HG03025 (cell line): Measurements from ENCODE around the gene ABCB7.
A peak's percentile ranks its signal among the peaks of the same experiment; 100 is the strongest.
"Not testable (repeated sequence)": the region's sequence is repeated elsewhere in the genome, so short reads cannot be mapped to it uniquely, and the experiment has no call there.

Experiments
- ATAC-seq: cut with Tn5 transposase; IDR thresholded peaks from one replicate; pipeline ENCODE4 v1.9.1; 2021; ENCODE audit warnings: mild to moderate bottlenecking, moderate library complexity; ENCODE audit not compliant: unreplicated experiment, low FRiP score

The ABCB7 gene

GRCh38 chrX:75155827-75156525 is at the start of gene ABCB7:
TSS of gene ABCB7 (minus strand) at chrX:75156283. CDS start at chrX:75156272, 11 bp downstream.
- peak; percentile 80 for ATAC-seq

- not testable (repeated sequence) for ATAC-seq
Observed at GRCh38 chrX:75188415-75189206, 32.5 kb upstream of the ABCB7 start.

- ATAC-seq = no peak
Observed at GRCh38 chrX:75181721-75182120, 25.6 kb upstream of the ABCB7 start.

- not testable (repeated sequence) for ATAC-seq
Observed at GRCh38 chrX:75179536-75180293, 23.6 kb upstream of the ABCB7 start.

GRCh38 chrX:75172257-75172890 is 16.3 kb upstream of the ABCB7 start:
- ATAC-seq = not testable (repeated sequence)

GRCh38 chrX:75158054-75158453 is 2.0 kb upstream of the ABCB7 start:
- ATAC-seq = no peak

GRCh38 chrX:75156531-75156945 is 455 bp upstream of the ABCB7 start:
- ATAC-seq = no peak

GRCh38 chrX:75155447-75155826 is 646 bp downstream of the ABCB7 start:
- ATAC-seq = peak; percentile 12

- ATAC-seq = no peak
Observed at GRCh38 chrX:75154871-75155270, 1.2 kb downstream of the ABCB7 start.

GRCh38 chrX:75151827-75152592 is 4.1 kb downstream of the ABCB7 start:
- ATAC-seq = no peak

GRCh38 chrX:75149654-75150053 is 6.4 kb downstream of the ABCB7 start:
- ATAC-seq = no peak

GRCh38 chrX:75132672-75133071 is 23.4 kb downstream of the ABCB7 start:
- no peak for ATAC-seq

GRCh38 chrX:75131973-75132627 is 24.0 kb downstream of the ABCB7 start:
- no peak for ATAC-seq

- not testable (repeated sequence) for ATAC-seq
Observed at GRCh38 chrX:75129069-75129468, 27.0 kb downstream of the ABCB7 start.

- no peak for ATAC-seq
Observed at GRCh38 chrX:75118296-75118695, 37.8 kb downstream of the ABCB7 start.

- ATAC-seq = no peak
Observed at GRCh38 chrX:75115707-75116413, 40.2 kb downstream of the ABCB7 start.

- ATAC-seq = no peak
Observed at GRCh38 chrX:75114638-75115037, 41.4 kb downstream of the ABCB7 start.

- ATAC-seq = no peak
Observed at GRCh38 chrX:75113664-75114063, 42.4 kb downstream of the ABCB7 start.
